ENCODE measurements around the gene BTBD9. TPM values are rescaled to one million over a fixed set of nuclear protein-coding genes. Genes with fewer than 3 reads are reported as not detected.

The BTBD9 gene
- total RNA-seq, 1 donor from 2014 or later: 49.7 TPM

DNA sequence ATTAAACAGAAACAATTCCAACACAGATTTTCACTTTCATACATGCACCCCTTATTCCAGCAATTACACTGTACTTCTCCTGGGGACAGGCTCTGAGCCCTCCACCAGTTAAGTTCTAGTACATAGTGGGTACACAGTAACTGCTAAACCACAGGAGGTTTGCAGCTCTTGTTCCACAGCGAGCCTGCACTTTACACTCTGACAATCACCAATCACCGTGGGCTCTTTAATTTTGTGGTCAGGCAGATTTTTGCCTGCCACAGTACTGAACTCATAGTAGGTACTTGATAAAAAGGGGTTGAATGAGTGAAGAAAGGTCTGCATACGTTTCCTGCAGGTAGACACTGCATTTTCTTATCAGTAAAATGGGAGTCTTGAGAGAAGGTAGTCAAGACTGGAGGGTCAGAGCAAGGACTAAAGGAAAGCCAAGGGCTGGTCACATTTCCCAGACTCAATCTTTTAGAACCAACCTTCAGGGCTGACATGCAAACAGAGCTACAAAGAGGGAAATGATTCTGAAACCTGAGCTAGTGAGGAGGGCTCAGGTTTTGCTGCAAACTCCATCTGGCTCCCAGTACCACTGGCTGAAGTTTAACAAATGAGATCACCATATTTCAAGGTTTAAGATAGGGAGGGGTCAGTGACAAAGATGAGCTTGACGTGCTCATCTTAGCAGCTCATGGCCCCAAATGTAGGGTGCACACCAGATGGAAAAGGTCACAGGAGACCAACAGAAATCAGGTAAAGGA is 404.6 kb downstream of the BTBD9 start:
- intact Hi-C loops (cut with DNase I): no loop called here
- no peak overlapping the region for H3K27ac ChIP-seq
- no peaks in the 10 kb centered on the region for H3K27me3 ChIP-seq (ENCODE audit: low read depth)
- DNase-seq: no peak
- no peak for ATAC-seq
- no peaks in the 10 kb centered on the region for H3K36me3 ChIP-seq
- no peak overlapping the region for H3K4me3 ChIP-seq
- TF ChIP-seq, protein P1, sequence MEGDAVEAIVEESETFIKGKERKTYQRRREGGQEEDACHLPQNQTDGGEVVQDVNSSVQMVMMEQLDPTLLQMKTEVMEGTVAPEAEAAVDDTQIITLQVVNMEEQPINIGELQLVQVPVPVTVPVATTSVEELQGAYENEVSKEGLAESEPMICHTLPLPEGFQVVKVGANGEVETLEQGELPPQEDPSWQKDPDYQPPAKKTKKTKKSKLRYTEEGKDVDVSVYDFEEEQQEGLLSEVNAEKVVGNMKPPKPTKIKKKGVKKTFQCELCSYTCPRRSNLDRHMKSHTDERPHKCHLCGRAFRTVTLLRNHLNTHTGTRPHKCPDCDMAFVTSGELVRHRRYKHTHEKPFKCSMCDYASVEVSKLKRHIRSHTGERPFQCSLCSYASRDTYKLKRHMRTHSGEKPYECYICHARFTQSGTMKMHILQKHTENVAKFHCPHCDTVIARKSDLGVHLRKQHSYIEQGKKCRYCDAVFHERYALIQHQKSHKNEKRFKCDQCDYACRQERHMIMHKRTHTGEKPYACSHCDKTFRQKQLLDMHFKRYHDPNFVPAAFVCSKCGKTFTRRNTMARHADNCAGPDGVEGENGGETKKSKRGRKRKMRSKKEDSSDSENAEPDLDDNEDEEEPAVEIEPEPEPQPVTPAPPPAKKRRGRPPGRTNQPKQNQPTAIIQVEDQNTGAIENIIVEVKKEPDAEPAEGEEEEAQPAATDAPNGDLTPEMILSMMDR (IDR thresholded peaks at IDR 0.05): no peak
- H3K9me3 ChIP-seq: no peaks in the 10 kb centered on the region
- no peaks in the 10 kb centered on the region for H3K4me1 ChIP-seq

DNA sequence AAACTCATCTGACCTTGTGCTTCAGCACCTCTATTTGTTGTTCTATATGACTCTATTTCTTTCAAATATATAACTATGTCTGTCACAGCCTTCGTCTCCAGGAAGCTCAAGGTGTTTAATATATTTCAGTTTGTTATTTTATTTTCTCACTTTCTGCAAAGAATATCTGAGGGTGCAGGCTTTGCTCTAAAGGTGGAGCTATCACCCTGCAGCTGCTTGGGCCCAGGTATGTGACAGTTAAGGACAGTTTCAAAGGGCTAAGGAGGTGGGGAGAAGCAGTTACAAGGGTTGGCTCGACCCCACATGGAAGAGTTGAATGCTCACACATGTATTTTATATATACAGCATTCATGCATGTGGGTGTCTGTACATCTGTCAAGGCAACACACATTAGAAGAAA is 405.6 kb downstream of the BTBD9 start:
- intact Hi-C loops (cut with DNase I): no loop called here
- no peak for ATAC-seq
- DNase-seq: no peak
- TF ChIP-seq, protein P1 (IDR thresholded peaks at IDR 0.05): no peak
- Histone ChIP-seq H3K4me1 (no peaks in the 10 kb centered on the region), H3K27me3 (ENCODE audit: low read depth) (no peaks in the 10 kb centered on the region), H3K9me3 (no peaks in the 10 kb centered on the region), H3K27ac (no peak overlapping the region), H3K4me3 (no peak overlapping the region), H3K36me3 (no peaks in the 10 kb centered on the region)

DNA sequence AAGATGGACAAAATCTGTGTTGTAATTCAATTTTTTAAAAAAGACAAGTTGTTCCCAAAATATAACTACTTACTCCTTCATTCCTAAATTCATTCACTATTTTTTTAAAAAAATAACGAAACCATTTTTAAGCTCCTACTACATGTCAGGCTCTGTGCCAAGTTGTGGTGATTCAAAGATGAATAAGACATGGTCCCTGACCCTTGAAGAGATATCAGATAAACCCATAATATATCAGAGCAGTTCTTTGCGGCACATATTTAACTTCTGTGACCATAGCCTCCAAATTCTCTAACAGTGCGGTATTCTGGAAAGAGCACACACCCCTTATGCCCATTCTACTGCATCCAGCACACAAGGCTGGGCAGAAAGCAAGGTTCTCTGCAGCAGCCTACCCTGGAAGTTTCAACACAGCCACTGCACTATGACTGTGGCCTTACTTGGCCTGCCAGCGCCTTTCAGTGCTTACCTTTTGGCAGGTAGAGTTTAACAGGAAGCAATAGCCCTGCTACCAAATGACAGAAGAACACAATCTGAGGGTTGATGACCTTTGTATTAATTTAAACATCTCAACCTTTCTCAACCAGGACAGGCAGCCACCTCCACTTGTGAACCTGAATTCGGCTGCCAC is 406.5 kb downstream of the BTBD9 start:
- no peaks in the 10 kb centered on the region for H3K27me3 ChIP-seq (ENCODE audit: low read depth)
- DNase-seq (no peak), ATAC-seq (no peak)
- H3K27ac ChIP-seq: no peak overlapping the region
- H3K36me3 ChIP-seq: no peaks in the 10 kb centered on the region
- TF ChIP-seq, protein P1 (IDR thresholded peaks at IDR 0.05): no peak
- no peaks in the 10 kb centered on the region for H3K9me3 ChIP-seq
- H3K4me3 ChIP-seq: no peak overlapping the region
- intact Hi-C loops (cut with DNase I): no loop called here
- H3K4me1 ChIP-seq: no peaks in the 10 kb centered on the region

DNA sequence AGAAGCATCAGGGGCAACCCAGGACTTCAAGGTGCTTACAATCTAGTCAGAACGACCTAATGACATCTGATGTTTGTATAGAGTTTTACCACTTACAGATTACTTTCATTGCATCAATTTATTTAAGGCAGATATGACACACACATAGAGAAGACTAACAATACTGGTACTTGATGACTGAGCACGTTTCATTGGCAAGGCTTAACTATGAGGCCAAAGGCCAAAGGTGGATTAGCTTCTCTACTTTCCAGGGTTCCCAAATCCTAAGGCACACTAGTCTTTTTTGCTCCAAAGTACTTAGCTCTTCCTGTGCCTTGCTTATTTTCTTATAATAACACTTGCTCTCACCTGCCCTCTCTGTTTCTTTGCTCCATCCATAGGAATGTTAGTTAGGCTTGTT is 414.0 kb downstream of the BTBD9 start:
- ATAC-seq: no peak
- Histone ChIP-seq H3K9me3 (no peaks in the 10 kb centered on the region), H3K4me3 (no peak overlapping the region), H3K4me1 (no peaks in the 10 kb centered on the region), H3K27ac (no peak overlapping the region), H3K27me3 (ENCODE audit: low read depth) (no peaks in the 10 kb centered on the region), H3K36me3 (no peaks in the 10 kb centered on the region)
- intact Hi-C loops (cut with DNase I): no loop called here
- TF ChIP-seq, protein P1 (IDR thresholded peaks at IDR 0.05): no peak
- no peak for DNase-seq

DNA sequence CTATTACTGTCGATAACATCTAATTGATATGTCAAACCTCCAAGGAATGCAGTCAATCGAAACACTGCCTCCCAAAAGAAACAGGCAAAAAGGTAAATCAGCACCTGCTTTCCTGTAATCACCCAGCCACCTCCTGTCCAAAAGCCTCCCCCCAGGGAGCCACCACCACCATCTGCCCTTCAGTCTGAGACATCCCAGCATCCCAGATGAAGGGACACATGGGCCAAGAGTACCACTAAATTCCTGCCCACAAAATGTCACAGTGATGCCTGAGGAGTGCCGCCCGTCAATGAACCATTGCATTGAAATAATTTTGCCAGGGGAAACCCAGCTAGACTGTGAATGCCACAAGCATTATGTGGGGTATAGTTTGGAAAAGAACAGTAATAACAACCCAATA is 418.5 kb downstream of the BTBD9 start:
- TF ChIP-seq, protein P1 (IDR thresholded peaks at IDR 0.05): no peak
- no peak for ATAC-seq
- Histone ChIP-seq H3K27me3 (ENCODE audit: low read depth) (no peaks in the 10 kb centered on the region), H3K4me3 (no peak overlapping the region), H3K4me1 (no peaks in the 10 kb centered on the region), H3K36me3 (no peaks in the 10 kb centered on the region), H3K9me3 (no peaks in the 10 kb centered on the region), H3K27ac (no peak overlapping the region)
- intact Hi-C loops (cut with DNase I): no loop called here
- no peak for DNase-seq
